COR-L47 (cell line): Measurements from ENCODE around the gene TMC2.
"Not testable (repeated sequence)": the region's sequence is repeated elsewhere in the genome, so short reads cannot be mapped to it uniquely, and the experiment has no call there.

Experiments used
- DNase-seq: peaks from one replicate; lab custom pipeline; 2025; lab: John Stamatoyannopoulos, UW

TMC2 gene

DNA sequence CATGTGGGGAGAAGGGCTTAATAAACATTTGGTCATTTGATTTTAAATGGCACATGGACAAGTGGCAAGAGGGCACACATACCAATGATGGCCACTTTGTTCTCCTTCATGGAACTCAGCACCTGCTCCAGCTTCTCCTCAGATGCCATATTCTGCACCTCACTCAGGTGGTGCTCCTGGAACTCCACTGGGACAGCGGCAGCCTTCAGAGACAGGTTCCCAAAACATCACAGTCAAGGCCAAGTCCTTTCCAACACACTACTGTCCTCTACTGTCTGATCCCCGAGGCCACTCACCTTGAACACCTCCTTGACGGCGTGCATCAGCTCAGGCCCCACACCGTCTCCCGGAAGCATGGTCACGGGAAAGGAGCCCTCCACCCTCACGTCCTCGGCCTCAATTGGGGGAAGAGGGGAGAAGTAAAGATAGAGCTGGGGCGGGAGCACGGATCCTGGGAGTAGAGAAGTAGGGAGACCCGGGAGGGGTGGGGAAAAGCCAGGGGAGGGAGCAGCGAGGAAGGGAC, 127.1 kb downstream of the TMC2 start:
- no peak for DNase-seq

DNA sequence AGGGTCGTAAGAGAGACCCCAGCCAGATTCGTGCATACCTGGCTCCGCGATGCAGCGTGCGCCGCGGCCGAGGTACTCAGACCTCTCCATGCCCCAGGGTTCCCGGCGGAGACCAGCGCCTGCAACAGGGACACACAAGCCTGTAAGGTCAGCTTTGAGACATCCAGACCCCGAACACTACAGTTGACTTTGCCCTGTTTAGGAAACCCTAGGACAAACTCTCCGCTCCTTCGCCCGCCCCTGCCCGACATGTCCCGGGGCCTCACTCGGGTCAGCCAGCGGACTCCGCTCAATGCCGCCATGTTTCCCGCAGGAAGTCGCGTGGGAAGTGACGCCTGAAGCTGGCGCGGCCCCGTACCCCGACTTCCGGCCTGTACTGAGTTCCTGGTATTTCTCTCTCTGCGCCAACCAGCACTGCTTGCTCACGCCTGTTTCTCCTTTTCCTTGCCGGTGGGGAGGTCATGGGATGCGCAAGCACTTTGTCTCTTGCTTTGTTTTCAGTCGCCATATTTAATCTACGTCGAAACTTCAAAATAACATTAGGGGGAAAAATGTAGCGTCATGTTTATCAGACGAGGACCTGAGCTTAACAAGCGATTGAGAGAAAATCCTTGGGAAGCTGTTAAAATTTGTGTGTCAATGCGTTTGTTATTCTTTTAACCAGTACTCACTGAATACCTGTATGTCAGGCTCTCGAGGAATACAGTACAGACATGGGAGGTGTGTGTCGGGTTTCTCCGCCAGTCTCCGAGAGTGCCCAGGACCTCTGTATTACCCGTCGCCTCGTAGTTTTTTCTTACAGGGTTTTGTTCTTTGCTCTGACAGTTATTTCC, 127.7 kb downstream of the TMC2 start, which contains the start of gene IDH3B:
TSS of gene IDH3B (minus strand) at position 330 of the 833 bp plus-strand sequence. CDS start at position 302, 28 bp downstream.
- peak; percentile 87 for DNase-seq

DNA sequence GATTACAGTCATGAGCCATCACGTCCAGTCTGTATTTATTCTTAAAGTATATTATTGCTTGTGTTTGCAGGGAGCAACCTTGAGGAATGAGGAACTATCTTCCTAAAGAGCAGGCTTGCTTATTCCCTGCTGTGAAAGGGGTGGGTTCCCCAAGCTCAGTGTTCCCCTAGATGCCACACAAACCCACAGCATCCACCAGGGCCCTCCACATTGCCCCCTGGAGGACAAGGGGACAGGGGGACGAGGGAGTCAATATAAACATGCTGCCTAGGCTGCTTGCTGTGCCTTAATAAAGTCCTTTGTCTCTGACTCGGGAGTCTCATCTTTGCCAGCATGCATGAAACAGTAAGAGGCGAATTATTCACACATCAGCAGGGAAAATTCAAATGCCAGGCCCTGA, 135.6 kb downstream of the TMC2 start:
- DNase-seq, result no peak

DNA sequence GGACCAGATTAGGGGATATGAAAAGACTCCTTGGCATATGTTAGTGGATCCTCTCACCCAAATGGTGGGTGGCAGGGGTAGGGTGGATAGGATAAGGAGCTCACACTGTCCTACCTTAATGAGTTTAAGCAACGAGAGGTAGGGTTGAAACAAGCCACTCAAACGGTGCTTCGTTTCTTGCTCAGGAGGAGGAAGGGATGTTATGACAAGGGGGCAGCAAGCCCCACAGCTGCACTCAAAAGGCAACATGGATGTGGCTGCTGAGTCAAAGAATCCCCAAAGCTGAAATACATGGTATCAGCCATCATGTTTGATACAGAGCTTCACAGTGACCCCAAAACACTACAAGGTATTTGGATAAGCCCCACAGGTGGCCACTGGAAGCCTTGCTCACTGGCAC, 136.1 kb downstream of the TMC2 start:
- no peak for DNase-seq

DNA sequence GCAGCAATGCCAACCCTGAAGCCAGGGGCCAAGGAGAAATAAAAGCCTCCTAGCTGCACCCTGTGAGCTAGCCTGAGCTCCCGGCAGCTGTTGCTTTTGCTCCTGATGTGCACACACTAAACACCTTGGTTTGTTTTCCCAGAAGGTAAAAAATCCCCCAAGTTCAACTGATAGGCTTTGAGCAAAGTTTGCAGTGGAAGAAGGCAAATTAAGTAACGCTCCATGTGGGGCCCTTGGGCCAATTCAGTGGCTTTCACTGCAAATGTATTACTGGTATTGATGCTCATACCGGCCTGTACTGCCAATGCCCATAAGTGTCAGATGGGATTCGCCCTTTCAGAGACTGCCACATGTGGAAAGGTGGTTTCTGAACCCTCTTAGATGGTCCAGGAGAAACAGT, 137.1 kb downstream of the TMC2 start:
- no peak for DNase-seq

DNA sequence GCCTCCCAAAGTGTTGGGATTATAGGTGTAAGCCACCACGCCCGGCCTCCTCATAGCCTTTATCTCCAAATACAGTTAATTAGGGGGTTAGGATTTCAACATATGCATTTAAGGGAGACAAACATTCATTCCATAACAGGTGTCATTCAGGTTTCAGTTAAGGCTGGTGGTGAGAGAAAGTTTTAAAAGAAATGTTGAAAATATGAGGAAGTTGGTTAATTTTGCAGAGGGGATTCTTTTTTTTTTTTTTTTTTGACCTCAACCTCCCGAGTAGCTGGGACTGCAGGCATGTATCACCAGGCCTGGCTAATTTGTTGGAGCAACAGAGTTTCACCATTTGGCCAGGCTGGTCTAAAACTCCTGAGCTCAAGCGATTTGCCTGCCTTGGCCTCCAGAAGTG, 143.7 kb downstream of the TMC2 start:
- DNase-seq, result no peak

DNA sequence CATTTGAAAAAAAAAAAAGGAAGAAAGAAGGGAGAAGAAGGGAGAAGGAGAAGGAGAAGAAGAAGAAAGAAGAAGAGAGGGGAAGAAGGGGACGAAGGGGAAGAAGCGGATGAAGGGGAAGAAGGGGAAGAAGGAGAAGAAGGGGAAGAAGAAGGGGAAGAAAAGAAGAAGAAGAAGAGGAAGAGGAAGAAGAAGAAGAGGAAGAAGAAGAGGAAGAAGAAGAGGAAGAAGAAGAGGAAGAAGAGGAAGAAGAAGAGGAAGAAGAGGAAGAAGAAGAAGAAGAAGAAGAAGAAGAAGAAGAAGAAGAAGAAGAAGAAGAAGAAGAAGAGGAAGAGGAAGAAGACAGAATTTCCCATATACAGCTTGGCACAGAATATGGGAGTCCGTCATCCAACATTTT, 145.7 kb downstream of the TMC2 start:
- DNase-seq, result not testable (repeated sequence)

DNA sequence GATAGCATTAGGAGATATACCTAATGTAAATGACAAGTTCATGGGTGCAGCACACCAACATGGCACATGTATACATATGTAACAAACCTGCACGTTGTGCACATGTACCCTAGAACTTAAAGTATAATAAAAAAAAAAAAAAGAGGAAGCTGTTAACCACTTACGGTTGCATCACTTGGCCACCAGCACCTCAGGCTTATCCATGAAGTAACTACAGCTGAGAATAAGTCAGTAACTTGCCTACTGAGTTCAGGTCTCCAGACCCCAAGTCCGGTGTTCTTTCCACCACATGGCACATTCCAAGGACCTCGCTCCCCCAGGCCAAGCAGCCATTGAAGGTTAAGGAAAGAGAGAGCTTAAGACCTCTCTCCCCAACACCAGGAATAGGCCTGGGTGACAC, 148.4 kb downstream of the TMC2 start:
- not testable (repeated sequence) for DNase-seq

DNA sequence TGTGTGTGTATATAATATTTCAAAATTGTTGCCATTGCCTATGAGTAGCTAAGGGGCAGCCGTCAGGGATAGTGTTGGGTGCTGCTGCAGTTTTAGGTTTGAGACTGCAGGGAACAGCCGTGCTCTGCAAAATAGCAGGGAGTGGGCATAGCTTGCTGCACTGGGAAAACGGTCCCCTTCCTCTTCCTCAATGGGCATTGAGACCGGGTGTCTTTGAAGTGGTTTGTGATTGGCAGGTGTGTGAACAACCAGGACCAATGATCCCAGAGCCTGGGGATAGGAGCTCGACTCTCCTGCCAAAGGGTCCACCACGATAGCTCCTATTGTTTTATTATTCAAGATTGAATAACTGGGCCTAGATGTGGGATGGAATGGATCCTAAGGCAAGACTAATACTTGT, 151.1 kb downstream of the TMC2 start:
- no peak for DNase-seq

DNA sequence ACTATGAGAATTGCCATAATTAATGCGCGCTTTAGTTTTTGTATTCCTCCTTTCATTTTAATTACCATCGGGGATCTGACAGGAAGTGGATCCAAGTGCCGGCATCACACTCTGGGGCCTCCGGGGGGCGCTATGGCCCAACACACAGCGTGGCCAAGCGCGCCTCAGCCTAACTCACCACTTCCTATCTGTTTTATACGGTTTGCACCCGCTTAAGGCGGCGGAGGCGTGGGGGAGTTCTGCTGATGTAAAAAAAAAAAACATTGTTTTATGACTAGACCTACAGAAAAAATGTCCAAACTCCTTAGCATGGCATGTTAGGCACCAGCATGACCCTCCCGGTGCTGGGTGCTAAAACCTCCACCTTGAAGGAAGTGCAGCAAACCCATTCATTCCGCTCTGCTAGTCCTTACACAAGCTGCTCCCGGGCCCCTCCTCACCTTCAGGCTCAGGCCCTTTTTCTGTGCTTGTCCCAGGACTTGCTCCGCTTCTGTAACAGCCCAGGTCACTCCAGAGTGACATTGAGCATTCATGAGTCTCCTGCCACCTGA, 151.7 kb downstream of the TMC2 start:
- peak; percentile 30 for DNase-seq

DNA sequence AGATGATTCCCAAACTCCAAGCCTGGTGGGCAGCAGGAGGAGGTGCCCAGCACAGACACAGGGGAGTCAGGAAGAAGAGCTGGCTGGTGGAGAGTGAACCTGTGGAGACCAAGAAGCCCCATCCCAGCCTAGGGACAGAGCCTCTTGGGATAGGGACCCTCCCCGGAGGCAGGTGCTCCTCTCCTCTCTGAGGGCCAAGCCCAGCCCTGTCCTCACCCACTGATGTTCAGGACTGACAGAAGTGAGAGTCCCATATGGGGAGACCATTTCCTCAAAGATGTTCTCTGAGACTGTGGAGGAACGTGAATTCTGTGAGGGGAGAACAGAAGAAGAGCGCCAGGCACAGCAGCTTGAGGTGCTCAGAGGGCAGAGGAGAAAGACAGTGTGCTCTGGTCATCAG, 153.8 kb downstream of the TMC2 start:
- DNase-seq, result no peak

DNA sequence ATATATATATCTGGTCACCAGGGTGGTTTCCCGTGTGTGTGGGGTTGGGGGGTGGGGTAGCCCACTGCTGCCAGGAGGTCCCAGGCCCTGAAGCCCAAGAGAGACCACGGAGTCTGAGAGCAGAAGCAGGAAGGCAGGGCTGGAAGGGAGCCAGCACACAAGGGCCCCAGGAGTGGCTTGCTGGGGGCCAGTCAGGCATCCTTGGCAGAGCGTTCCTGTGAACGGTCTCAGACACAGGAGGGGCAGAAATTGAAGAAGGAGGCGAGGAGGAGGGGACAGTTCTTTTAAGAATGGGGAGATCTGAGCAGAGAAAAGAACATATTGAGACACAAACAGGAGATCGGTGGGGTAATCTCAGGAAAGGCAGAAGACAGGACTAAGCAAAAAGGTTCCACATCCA, 154.3 kb downstream of the TMC2 start:
- DNase-seq, result no peak

DNA sequence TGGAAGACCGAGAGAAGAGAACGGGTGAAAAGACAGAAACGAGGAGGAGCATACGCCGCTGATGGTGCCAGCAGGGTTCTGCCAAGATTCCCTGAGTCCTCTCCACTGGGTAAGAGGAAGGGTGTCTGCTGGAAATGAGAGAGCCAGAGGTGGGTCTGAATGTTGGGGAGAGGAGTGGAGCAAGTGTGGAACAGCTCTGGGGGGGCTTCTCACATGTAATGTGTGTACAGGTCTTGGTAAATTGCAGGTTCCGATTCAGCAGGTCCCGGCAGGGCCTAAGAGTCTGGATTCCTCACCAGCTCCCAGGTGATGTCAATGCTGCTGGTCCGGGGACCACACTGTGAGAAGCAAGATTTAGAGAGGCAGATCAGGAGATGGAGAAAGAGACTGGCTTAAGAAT, 154.8 kb downstream of the TMC2 start:
- DNase-seq, result no peak
